Coronary artery (tissue), 2 donors: Measurements from ENCODE around the gene DLG2.
"Not testable (repeated sequence)": the region's sequence is repeated elsewhere in the genome, so short reads cannot be mapped to it uniquely, and the experiment has no call there.

Source experiments
- DNase-seq: peaks from one replicate; pipeline ENCODE4 v3.0.0-alpha.2; 2017; ENCODE audit warnings: low spot score
- H3K27ac ChIP-seq, 2 donors: fragments of 200-600 bp; sonication (generic); one replicate each; pipeline ENCODE4 v1.5.1; 2016 to 2019
- H3K4me3 ChIP-seq: fragments of 200-600 bp; sonication (generic); 2 replicates; pipeline ENCODE4 v1.5.1; 2016; ENCODE audit warnings: mild to moderate bottlenecking, moderate library complexity
- CTCF ChIP-seq: fragments of 200-600 bp; sonication (generic); IDR thresholded peaks from one replicate; pipeline ENCODE4 v1.5.1; 2019; ENCODE audit warnings: antibody characterized with exemption

Gene DLG2

GRCh38 chr11:85232559-85232958 lies 394.6 kb downstream of the DLG2 start:
- no peak for DNase-seq
- TF ChIP-seq CTCF, result no peak

GRCh38 chr11:85231588-85231987 lies 395.6 kb downstream of the DLG2 start:
- TF ChIP-seq CTCF, result no peak
- no peak overlapping the region for H3K4me3 ChIP-seq
- H3K27ac ChIP-seq, result no peak overlapping the region
- no peak for DNase-seq

More at GRCh38 chr11:85232559-85232958, 394.6 kb downstream of the DLG2 start:
- H3K4me3 ChIP-seq, result no peak overlapping the region
- no peak overlapping the region for H3K27ac ChIP-seq

- not testable (repeated sequence) for H3K4me3 ChIP-seq, DNase-seq, H3K27ac ChIP-seq
These were observed 397.4 kb downstream of the DLG2 start for GRCh38 chr11:85229723-85230122.

GRCh38 chr11:85196968-85197367 lies 430.2 kb downstream of the DLG2 start:
- no peak overlapping the region for H3K4me3 ChIP-seq
- no peak for DNase-seq
- no peak for TF ChIP-seq CTCF
- no peak overlapping the region for H3K27ac ChIP-seq

- TF ChIP-seq CTCF, result no peak
- no peak overlapping the region for H3K27ac ChIP-seq
- no peak overlapping the region for H3K4me3 ChIP-seq
These were observed 431.2 kb downstream of the DLG2 start for GRCh38 chr11:85195934-85196333.

GRCh38 chr11:85187992-85188391 lies 439.2 kb downstream of the DLG2 start:
- DNase-seq, result no peak
- TF ChIP-seq CTCF, result no peak
- no peak overlapping the region for H3K4me3 ChIP-seq

More at GRCh38 chr11:85195934-85196333, 431.2 kb downstream of the DLG2 start:
- DNase-seq, result no peak

GRCh38 chr11:85184721-85185120 lies 442.4 kb downstream of the DLG2 start:
- no peak for DNase-seq
- Histone ChIP-seq H3K27ac (no peak overlapping the region), H3K4me3 (no peak overlapping the region)
- TF ChIP-seq CTCF, result no peak

More at GRCh38 chr11:85187992-85188391, 439.2 kb downstream of the DLG2 start:
- no peak overlapping the region for H3K27ac ChIP-seq
